Measurements from ENCODE around the gene ADIG.
A peak's percentile ranks its signal among the peaks of the same experiment; 100 is the strongest.

ADIG gene

DNA sequence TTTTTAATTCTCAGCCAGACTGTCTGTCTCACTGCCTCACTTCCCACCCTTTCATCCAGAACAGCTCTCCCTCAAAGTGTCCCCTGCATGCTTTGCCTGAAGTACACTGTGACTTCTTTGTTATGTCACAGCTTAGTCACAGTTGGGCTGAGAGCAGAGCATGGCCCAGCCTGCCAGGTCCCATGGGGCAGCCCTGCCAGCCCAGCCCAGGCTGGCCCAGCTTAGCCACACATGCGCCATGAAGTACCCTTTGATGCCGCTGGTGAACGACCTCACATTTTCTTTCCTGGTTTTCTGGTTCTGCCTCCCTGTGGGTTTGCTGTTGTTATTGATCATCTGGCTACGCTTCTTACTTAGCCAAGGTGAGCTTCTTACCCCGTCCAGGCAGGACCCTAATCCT, at the start of gene ADIG:
Gene ADIG, plus strand, starts transcription at position 185 of the 400 bp plus-strand sequence. Its CDS starts 54 bp downstream, at position 239.
- H3K4me1 Mint-ChIP-seq: no peaks in the 10 kb centered on the region
- no peak within 1 kb of the TSS for H3K4me3 Mint-ChIP-seq
- H3K27ac Mint-ChIP-seq: no peak within 1 kb of the TSS
- DNase-seq (ENCODE audit: low spot score in 2 of 2) (no peak), ATAC-seq (ENCODE audit: low read depth) (no peak)
- no peaks in the 10 kb centered on the region for H3K9me3 Mint-ChIP-seq
- H3K27me3 Mint-ChIP-seq: no peaks in the 10 kb centered on the region
- H3K36me3 Mint-ChIP-seq: peaks cover 4% of the 10 kb centered on the region

DNA sequence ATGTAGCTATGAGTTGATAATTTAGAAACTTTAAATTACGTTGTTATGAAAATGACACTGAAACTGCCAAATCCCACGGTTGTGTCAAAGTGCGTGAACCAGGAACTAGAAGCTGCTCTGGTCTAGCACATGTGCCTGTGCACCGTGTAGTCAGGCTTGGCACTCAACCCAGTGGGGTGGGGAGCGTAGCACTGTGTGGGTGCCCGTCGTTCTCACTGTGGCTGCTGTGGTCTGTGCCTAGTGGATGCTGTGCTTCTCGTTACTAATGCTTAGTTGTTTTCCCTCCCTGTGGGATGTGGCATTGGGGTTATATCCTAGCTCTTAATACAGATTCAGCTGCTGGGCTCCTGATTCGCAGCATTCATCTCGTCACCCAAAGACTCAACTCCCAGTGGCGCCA, 46.2 kb upstream of the ADIG start:
- no peak overlapping the region for H3K4me3 Mint-ChIP-seq
- no peaks in the 10 kb centered on the region for H3K27me3 Mint-ChIP-seq
- H3K27ac Mint-ChIP-seq: no peak overlapping the region
- DNase-seq (ENCODE audit: low spot score in 2 of 2): no peak
- peaks cover 43% of the 10 kb centered on the region for H3K36me3 Mint-ChIP-seq
- no peaks in the 10 kb centered on the region for H3K9me3 Mint-ChIP-seq
- no peak for ATAC-seq (ENCODE audit: low read depth)
- no peaks in the 10 kb centered on the region for H3K4me1 Mint-ChIP-seq

DNA sequence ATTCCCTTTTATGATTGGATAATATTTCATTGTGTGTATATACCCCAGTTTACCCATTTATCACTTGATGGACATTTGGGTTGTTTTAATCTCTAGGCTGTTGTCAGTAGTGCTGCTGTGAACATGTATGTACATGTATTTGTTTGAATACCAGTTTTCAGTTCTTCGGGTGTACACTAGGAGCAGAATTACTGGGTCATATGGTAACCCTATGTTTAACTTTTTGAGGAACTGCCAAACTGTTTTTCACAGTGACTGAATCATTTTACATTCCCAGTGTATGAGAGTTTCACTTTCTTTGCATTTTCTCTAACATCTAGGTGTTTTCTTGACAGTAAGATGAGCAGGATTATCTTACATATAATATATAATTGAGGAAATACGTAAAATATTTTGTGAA, 44.7 kb upstream of the ADIG start:
- no peaks in the 10 kb centered on the region for H3K9me3 Mint-ChIP-seq
- ATAC-seq (ENCODE audit: low read depth) (no peak), DNase-seq (ENCODE audit: low spot score in 2 of 2) (no peak)
- peaks cover 48% of the 10 kb centered on the region for H3K36me3 Mint-ChIP-seq
- H3K4me3 Mint-ChIP-seq: no peak overlapping the region
- no peaks in the 10 kb centered on the region for H3K4me1 Mint-ChIP-seq
- H3K27me3 Mint-ChIP-seq: no peaks in the 10 kb centered on the region
- no peak overlapping the region for H3K27ac Mint-ChIP-seq

DNA sequence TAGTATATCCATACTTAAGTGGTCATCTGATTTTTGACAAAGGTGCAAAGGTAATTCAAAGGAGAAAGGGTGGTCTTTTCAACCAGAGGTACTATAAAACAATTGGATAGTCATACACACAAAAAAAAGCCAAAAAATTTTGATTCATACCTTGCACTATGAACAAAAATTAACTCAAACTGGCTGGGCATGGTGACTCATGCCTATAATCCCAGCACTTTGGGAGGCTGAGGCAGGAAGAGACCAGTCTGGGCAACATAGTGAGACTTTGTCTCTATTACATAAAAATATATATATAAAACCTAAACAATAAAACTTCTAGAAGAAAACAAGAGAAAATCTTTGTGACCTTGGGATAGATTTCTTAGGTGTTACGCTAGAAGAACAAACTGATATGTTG, 43.8 kb upstream of the ADIG start:
- H3K27ac Mint-ChIP-seq: no peak overlapping the region
- peaks cover 49% of the 10 kb centered on the region for H3K36me3 Mint-ChIP-seq
- no peaks in the 10 kb centered on the region for H3K9me3 Mint-ChIP-seq
- DNase-seq (ENCODE audit: low spot score in 2 of 2): no peak
- H3K27me3 Mint-ChIP-seq: no peaks in the 10 kb centered on the region
- H3K4me1 Mint-ChIP-seq: no peaks in the 10 kb centered on the region
- no peak for ATAC-seq (ENCODE audit: low read depth)
- no peak overlapping the region for H3K4me3 Mint-ChIP-seq

DNA sequence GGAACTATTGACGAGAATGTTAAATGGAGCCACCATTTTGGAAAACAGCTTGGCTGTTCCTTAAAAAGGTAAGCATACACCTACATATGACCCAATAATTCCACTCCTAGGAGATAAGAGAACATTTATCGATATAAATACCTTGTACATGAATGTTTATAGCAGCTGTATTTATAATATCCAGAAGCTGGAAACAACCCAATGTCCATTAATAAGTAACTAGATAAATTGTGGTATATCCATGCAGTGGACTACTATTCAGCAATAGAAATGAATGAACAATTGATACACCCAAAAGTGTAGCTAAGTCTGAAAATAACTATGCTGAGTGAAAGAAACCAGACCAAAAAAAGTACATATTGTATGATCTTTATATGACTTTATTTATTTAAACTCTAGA, 42.2 kb upstream of the ADIG start:
- no peak overlapping the region for H3K27ac Mint-ChIP-seq
- no peak overlapping the region for H3K4me3 Mint-ChIP-seq
- peaks cover 47% of the 10 kb centered on the region for H3K36me3 Mint-ChIP-seq
- no peak for DNase-seq (ENCODE audit: low spot score in 2 of 2)
- H3K9me3 Mint-ChIP-seq: no peaks in the 10 kb centered on the region
- ATAC-seq (ENCODE audit: low read depth): no peak
- H3K4me1 Mint-ChIP-seq: peaks cover 4% of the 10 kb centered on the region
- H3K27me3 Mint-ChIP-seq: no peaks in the 10 kb centered on the region

DNA sequence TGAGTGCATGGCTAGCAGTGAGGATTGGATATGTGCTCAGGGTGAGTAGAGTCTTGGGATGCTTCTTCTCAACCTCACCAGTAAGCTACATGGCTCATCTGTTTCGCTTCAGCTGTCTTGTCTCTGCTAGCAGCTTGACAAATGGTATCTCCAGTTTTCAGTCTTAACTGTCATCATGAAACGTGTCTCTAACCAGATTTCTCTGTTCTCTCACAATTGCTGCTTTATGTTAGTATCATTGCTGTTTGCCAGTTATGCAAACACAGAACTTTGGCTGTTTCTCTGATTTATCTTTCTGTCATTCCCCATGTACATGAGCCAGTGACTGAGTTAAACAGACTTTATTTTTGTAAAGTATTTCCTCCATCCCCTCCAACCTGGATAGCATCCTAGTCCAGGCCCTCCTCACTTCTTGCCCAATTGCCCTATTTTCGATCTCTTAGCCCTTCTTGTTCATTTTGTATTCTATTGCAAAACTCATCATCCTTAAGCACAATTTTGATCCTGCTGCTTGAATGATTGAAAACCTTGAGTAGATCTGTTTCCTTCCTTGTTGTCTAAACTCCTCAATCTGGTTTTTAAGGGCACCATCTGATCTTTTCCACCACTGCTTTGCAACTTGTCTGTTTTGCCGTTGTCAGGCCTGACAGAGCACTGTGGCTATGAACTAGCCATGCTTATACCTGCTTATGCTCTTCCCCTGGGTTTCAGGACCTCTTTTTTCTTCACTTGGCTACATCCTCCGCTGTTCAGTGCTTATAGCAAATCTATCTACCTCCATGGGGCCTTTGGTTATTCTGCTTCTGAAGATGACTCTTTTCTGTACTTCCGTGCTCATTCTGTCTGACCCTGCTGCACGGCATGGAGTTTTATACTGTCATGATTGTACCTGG, 37.7 kb upstream of the ADIG start:
- Mint-ChIP-seq H3K36me3 (peaks cover 46% of the 10 kb centered on the region), H3K4me3 (no peak overlapping the region), H3K9me3 (no peaks in the 10 kb centered on the region), H3K4me1 (peaks cover 4% of the 10 kb centered on the region), H3K27me3 (no peaks in the 10 kb centered on the region), H3K27ac (peak overlapping the region; percentile 51)
- ATAC-seq (ENCODE audit: low read depth): no peak
- DNase-seq (ENCODE audit: low spot score in 2 of 2): no peak

DNA sequence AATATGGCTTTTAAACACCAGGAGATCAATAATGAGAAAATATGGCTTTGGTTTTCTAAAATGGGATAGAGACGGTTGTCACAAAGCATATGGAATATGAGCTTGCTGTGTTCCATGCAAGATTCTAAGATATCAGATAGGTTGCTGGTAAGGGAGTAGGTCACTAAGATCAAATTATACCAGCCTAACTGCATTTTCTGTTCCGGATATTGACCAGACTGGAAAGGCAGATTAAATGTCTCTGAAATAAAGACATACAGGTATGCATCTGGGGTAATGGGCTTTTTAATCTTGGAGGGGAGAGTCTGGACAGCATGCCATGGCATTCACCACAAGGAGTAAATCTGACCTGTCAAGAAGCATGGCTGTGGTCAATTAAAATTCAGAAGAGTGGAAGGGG, 35.2 kb upstream of the ADIG start:
- H3K36me3 Mint-ChIP-seq: peaks cover 46% of the 10 kb centered on the region
- ATAC-seq (ENCODE audit: low read depth) (no peak), DNase-seq (ENCODE audit: low spot score in 2 of 2) (no peak)
- H3K4me1 Mint-ChIP-seq: peaks cover 4% of the 10 kb centered on the region
- H3K27me3 Mint-ChIP-seq: no peaks in the 10 kb centered on the region
- H3K27ac Mint-ChIP-seq: no peak overlapping the region
- H3K4me3 Mint-ChIP-seq: no peak overlapping the region
- H3K9me3 Mint-ChIP-seq: no peaks in the 10 kb centered on the region

DNA sequence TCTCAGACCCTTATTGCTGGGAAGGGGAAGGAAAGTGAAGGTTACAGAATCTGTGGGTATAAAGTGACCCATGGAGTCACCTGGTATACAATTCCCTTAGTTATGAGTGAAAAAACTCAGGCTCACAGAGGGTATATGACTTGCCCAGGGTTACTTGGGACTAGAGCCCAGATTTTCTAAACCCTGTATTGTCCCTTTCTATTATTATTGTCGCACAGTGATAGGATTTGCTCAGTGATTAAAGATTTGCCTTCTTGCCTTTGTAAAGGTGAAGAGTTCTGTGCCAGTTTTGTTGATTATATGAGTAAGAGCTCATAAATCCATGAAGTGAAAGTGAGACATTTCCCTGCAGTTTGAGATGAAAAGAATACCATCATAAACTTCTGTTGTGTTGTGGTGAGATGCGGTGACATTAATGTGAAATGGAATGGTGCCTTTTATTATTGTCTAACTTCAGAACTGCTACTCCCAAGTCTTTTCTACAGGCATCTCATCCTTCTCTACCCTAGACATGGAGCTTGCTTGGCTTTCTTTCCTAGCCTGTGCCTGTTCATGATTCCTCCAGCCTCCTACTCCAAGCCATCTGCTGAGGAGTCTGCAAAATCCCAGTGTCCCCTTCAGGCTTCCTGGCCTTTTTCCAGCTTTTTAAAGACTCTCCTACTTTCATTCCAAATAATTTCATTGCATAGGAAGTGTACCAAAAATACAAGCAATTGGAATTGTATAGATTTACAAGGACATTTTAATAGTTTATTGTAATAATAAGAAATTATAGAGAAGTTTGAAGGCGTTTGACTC, 33.5 kb upstream of the ADIG start:
- Mint-ChIP-seq H3K4me1 (peaks cover 4% of the 10 kb centered on the region), H3K36me3 (peaks cover 37% of the 10 kb centered on the region), H3K27ac (no peak overlapping the region), H3K9me3 (no peaks in the 10 kb centered on the region), H3K4me3 (no peak overlapping the region), H3K27me3 (no peaks in the 10 kb centered on the region)
- no peak for DNase-seq (ENCODE audit: low spot score in 2 of 2)
- no peak for ATAC-seq (ENCODE audit: low read depth)

DNA sequence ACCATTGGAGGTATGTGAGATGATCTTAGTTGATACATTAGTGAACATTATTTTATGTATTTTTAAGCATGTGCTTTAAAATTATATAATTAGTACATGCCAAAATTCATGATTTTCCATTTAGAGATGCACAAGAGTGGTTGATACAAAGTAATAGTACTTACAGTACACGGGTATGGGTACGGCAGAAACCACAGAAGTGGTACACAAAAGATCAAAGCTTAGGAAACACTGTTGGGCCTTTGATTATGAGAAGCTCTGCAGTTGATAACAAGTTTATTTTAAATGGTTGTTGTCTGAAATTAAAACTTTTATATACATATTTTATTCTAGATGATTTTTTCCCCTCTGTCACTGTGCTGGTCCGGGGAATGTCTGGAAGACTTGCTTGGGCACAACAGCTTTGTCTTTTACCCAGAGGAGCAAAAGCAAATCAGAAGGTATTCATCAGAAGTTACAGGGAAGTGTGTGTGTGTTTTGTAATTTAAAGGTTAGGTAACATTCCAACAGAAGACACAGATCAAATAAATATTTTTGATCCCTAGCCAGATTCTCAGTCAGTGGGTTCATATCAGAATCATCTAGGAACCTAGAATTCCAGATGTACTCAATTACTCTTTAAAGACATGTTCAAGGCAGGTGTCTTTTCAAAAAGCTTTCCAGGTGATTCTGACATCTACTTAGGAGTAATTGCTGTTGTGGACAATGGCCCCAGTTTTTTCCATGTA, 32.5 kb upstream of the ADIG start:
- Mint-ChIP-seq H3K36me3 (peaks cover 32% of the 10 kb centered on the region), H3K4me3 (no peak overlapping the region)

DNA sequence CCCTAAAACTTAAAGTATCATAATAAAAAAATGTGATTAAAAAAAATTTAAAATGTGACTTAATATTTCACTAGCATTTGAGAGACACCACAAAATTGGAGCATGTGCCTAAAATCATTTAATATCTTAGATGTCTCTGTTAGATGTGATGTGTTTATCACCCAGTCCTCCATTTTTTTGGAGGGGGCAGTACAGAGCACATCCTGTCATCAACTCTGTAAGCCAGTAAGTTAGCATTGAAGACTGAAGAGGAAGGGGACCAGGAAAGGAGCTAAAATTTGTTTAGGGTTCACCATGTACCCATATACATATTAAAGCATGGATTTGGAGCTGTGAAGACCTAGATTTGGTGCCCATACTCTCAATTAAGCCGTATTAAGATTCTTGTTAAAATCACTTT, 30.7 kb upstream of the ADIG start:
- Mint-ChIP-seq H3K27me3 (no peaks in the 10 kb centered on the region), H3K27ac (no peak overlapping the region), H3K4me3 (no peak overlapping the region), H3K36me3 (peaks cover 33% of the 10 kb centered on the region), H3K4me1 (no peaks in the 10 kb centered on the region), H3K9me3 (no peaks in the 10 kb centered on the region)
- no peak for DNase-seq (ENCODE audit: low spot score in 2 of 2)
- ATAC-seq (ENCODE audit: low read depth): no peak

More for the DNA sequence above, 32.5 kb upstream of the ADIG start:
- Mint-ChIP-seq H3K4me1 (peaks cover under 1% of the 10 kb centered on the region), H3K9me3 (no peaks in the 10 kb centered on the region), H3K27ac (no peak overlapping the region), H3K27me3 (no peaks in the 10 kb centered on the region)
- DNase-seq (ENCODE audit: low spot score in 2 of 2) (no peak), ATAC-seq (ENCODE audit: low read depth) (no peak)

DNA sequence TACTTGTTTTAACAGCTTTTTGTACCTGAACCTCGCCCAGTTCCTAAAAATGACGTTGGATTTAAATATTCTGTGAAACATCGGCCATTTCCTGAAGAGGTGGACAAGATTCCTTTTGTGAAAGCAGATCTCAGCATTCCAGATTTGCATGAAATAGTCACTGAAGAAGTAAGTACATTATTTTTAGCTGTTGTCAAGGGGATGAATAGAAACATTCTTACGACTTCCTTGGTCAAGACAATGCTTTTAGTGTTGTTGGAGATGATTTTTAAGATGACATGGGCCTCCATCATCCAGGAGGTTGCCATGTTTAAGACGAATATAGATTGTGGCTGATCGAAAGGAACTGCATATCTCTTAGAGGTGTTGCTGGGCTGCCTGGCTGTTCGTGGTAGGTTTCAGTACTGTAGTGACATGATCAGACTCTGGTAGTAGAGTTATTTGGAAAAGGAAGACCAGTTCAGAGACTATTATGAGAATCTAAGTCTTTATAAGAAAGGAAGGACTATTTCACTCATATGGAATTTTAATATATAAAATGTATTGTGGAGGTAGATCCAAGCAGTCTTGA, 29.9 kb upstream of the ADIG start:
- Mint-ChIP-seq H3K4me3 (no peak overlapping the region), H3K36me3 (peaks cover 27% of the 10 kb centered on the region), H3K27me3 (no peaks in the 10 kb centered on the region), H3K27ac (no peak overlapping the region), H3K4me1 (no peaks in the 10 kb centered on the region), H3K9me3 (no peaks in the 10 kb centered on the region)
- DNase-seq (ENCODE audit: low spot score in 2 of 2) (no peak), ATAC-seq (ENCODE audit: low read depth) (no peak)

DNA sequence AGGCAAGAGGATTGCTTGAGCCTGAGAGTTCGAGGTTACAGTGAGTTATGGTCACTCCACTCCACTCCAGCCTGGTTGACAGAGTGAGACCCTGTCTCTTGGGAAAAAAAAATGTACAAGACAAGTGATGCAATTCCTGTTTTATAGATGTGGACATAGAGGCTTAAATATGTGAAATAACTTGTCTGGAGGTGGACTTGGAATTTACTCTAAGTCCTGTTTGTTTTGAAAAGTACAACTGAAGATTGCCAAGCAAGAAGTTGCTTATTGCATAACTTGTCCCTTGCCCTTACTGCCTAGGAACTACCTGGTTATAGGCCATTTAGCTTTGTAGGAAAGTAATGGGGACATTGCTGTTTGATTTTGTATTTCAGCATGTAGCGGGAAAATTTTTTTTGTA, 26.0 kb upstream of the ADIG start:
- no peak overlapping the region for H3K4me3 Mint-ChIP-seq
- no peak for DNase-seq (ENCODE audit: low spot score in 2 of 2)
- no peaks in the 10 kb centered on the region for H3K4me1 Mint-ChIP-seq
- no peaks in the 10 kb centered on the region for H3K9me3 Mint-ChIP-seq
- H3K36me3 Mint-ChIP-seq: peaks cover 31% of the 10 kb centered on the region
- H3K27ac Mint-ChIP-seq: peak overlapping the region; percentile 49
- H3K27me3 Mint-ChIP-seq: no peaks in the 10 kb centered on the region
- ATAC-seq (ENCODE audit: low read depth): no peak

DNA sequence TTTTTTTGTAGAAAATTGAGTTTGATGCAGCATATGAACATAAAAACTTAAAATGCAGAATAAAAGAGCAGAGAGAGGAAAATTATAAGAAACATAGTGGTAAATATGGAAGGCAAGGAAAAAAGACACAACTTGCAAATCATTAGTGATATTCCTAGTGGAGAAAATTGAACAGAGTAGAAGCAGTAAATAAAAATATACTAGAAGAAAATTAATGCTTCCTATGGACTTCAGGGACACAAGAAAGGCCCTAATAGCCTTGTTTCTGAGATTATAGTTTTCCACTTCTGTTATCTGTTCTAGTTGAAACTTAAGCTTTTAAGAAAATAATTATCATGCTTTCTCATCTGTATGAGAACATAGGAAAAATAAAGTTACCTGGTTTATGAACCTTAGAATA, 25.6 kb upstream of the ADIG start:
- DNase-seq (ENCODE audit: low spot score in 2 of 2): no peak
- H3K36me3 Mint-ChIP-seq: peaks cover 32% of the 10 kb centered on the region
- H3K27ac Mint-ChIP-seq: no peak overlapping the region
- no peaks in the 10 kb centered on the region for H3K9me3 Mint-ChIP-seq
- no peak for ATAC-seq (ENCODE audit: low read depth)
- H3K4me3 Mint-ChIP-seq: no peak overlapping the region
- no peaks in the 10 kb centered on the region for H3K4me1 Mint-ChIP-seq
- no peaks in the 10 kb centered on the region for H3K27me3 Mint-ChIP-seq

DNA sequence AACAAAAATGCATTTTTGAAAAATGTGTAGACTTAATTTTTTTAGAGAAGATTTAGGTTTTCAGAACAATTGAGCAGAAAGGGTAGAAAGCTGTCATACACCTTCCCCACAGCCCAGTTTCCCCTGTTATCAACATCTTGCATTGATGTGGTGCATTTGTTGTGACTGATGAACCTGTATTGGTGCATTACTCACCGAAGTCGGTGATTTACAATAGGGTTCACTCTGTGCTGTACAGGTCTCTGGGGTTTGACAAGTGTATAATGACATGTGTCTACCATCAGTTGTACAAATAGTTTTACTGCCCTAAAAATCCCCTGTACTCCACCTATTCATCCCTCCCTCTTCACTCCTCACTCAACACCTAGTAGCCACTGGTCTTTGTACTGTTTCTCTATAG, 23.8 kb upstream of the ADIG start:
- Mint-ChIP-seq H3K36me3 (peaks cover 31% of the 10 kb centered on the region), H3K27me3 (no peaks in the 10 kb centered on the region), H3K4me1 (no peaks in the 10 kb centered on the region), H3K27ac (no peak overlapping the region), H3K9me3 (no peaks in the 10 kb centered on the region), H3K4me3 (no peak overlapping the region)
- DNase-seq (ENCODE audit: low spot score in 2 of 2) (no peak), ATAC-seq (ENCODE audit: low read depth) (no peak)
